Smooth muscle cell (in vitro differentiated cells): ENCODE results near the gene SEC22B. TPM values are rescaled to one million over a fixed set of nuclear protein-coding genes. Genes with fewer than 3 reads are reported as not detected.
"Not testable (repeated sequence)": the region's sequence is repeated elsewhere in the genome, so short reads cannot be mapped to it uniquely, and the experiment has no call there.

Experiments used
- DNase-seq: peaks from one replicate; lab custom pipeline; 2025; ENCODE audit not compliant: unreplicated experiment; lab: John Stamatoyannopoulos, UW
- H2AFZ ChIP-seq: fragments of 200-600 bp; sonication (generic); 2 replicates; pipeline ENCODE4 v1.6.0; 2016; ENCODE audit warnings: antibody characterized with exemption, low read depth, mild to moderate bottlenecking
- H3F3A ChIP-seq: fragments of 200-600 bp; sonication (generic); 2 replicates; pipeline ENCODE4 v1.6.0; 2017; ENCODE audit warnings: antibody characterized with exemption, low read depth
- H3K27ac ChIP-seq: fragments of 200-600 bp; sonication (generic); 2 replicates; pipeline ENCODE4 v1.5.1; 2016; ENCODE audit warnings: low read depth, mild to moderate bottlenecking
- H3K27me3 ChIP-seq: fragments of 200-600 bp; sonication (generic); 2 replicates; pipeline ENCODE4 v1.6.1; 2016; ENCODE audit warnings: low read depth, mild to moderate bottlenecking
- H3K36me3 ChIP-seq: fragments of 200-600 bp; sonication (generic); 2 replicates; pipeline ENCODE4 v1.5.1; 2016; ENCODE audit warnings: low read depth
- H3K4me1 ChIP-seq: fragments of 200-600 bp; sonication (generic); 2 replicates; pipeline ENCODE4 v1.5.1; 2016; ENCODE audit warnings: low read depth
- H3K4me2 ChIP-seq: fragments of 200-600 bp; sonication (generic); 2 replicates; pipeline ENCODE4 v1.6.0; 2016; ENCODE audit warnings: mild to moderate bottlenecking
- H3K4me3 ChIP-seq: fragments of 200-600 bp; sonication (generic); 2 replicates; pipeline ENCODE4 v1.5.1; 2016; ENCODE audit warnings: mild to moderate bottlenecking
- H3K79me2 ChIP-seq: fragments of 200-600 bp; sonication (generic); 2 replicates; pipeline ENCODE4 v1.6.0; 2016; ENCODE audit warnings: low read depth, mild to moderate bottlenecking
- H3K9ac ChIP-seq: fragments of 200-600 bp; sonication (generic); 2 replicates; pipeline ENCODE4 v1.6.0; 2016; ENCODE audit warnings: low read depth
- H3K9me3 ChIP-seq: fragments of 200-600 bp; sonication (generic); replicated peaks from 2 replicates; pipeline ENCODE4 v1.5.1; 2016; ENCODE audit warnings: low read depth
- H4K20me1 ChIP-seq: fragments of 200-600 bp; sonication (generic); 2 replicates; pipeline ENCODE4 v1.6.0; 2016; ENCODE audit warnings: low read depth
- CTCF ChIP-seq: fragments of 200-600 bp; sonication (generic); IDR thresholded peaks from 2 replicates; pipeline ENCODE4 v1.5.1; 2017; ENCODE audit warnings: borderline replicate concordance, mild to moderate bottlenecking, antibody characterized with exemption; ENCODE audit not compliant: insufficient read depth, poor library complexity, severe bottlenecking
- WGBS: methylation state at CpG from one replicate; pipeline ENCODE4 v1.1.7; 2016; ENCODE audit warnings: low lambda C conversion rate; 5-methylcytosine and 5-hydroxymethylcytosine counted together
- polyA plus RNA-seq: library from polyadenylated mRNA; unstranded; fragments of >200 nt; fragmentation: Nextera tagmentation; extraction: Ambion mirVana; gene quantifications from 2 replicates; pipeline ENCODE4 v1.2.1, GENCODE V29; 2016
- total RNA-seq: library from RNA; depleted of rRNA; stranded (reverse); fragments of >200 nt; gene quantifications from 2 replicates; pipeline ENCODE4 v1.2.3, GENCODE V29; 2014

The SEC22B gene
- total RNA-seq (55.0 and 70.7 TPM in 2 replicates), polyA plus RNA-seq (35.9 and 36.4 TPM in 2 replicates)

GRCh38 chr1:120176092-120176855 lies at the start of gene SEC22B:
Gene SEC22B, minus strand, starts transcription at chr1:120176520. Its CDS starts 139 bp downstream, at chr1:120176381.
- peak within 1 kb of the TSS; percentile 88 for H2AFZ ChIP-seq
- peaks cover 14% of the 10 kb centered on the region for H3K4me1 ChIP-seq
- H3K27ac ChIP-seq = peak within 1 kb of the TSS; percentile 88
- DNase-seq = peak; percentile 45
- H3K9ac ChIP-seq = peak within 1 kb of the TSS; percentile 86
- no peaks in the 10 kb centered on the region for H3K9me3 ChIP-seq
- H4K20me1 ChIP-seq = peaks cover 4% of the 10 kb centered on the region
- no peaks in the 10 kb centered on the region for H3K27me3 ChIP-seq
- no peaks in the 10 kb centered on the region for H3K36me3 ChIP-seq
- peaks cover 24% of the 10 kb centered on the region for H3K79me2 ChIP-seq
- peaks cover 16% of the 10 kb centered on the region for H3F3A ChIP-seq
- no peak for TF ChIP-seq CTCF
- H3K4me3 ChIP-seq = peak within 1 kb of the TSS; percentile 73
- peak within 1 kb of the TSS; percentile 91 for H3K4me2 ChIP-seq
- 3% methylated on average over 38 of the region's 39 CpGs for WGBS

GRCh38 chr1:120217933-120218332 lies 41.6 kb upstream of the SEC22B start:
- not testable (repeated sequence) for H3K4me1 ChIP-seq, H3K4me3 ChIP-seq, H2AFZ ChIP-seq, H3K9me3 ChIP-seq, H3K27ac ChIP-seq, H3K4me2 ChIP-seq, DNase-seq, H3F3A ChIP-seq, H3K36me3 ChIP-seq, H3K27me3 ChIP-seq, H4K20me1 ChIP-seq, H3K79me2 ChIP-seq, H3K9ac ChIP-seq
- 97% methylated on average over 2 of the region's 2 CpGs for WGBS

- DNase-seq, H3K9ac ChIP-seq, H3K4me2 ChIP-seq, H3K9me3 ChIP-seq, H3K36me3 ChIP-seq, H3K4me1 ChIP-seq, H3K27ac ChIP-seq, H3K79me2 ChIP-seq, H3K27me3 ChIP-seq, H2AFZ ChIP-seq, H3K4me3 ChIP-seq, H4K20me1 ChIP-seq, H3F3A ChIP-seq: not testable (repeated sequence)
- WGBS = 45% methylated on average over 2 of the region's 3 CpGs
Measured at GRCh38 chr1:120217175-120217929, 41.0 kb upstream of the SEC22B start.

- H2AFZ ChIP-seq, H3K27ac ChIP-seq, H3K27me3 ChIP-seq, H3F3A ChIP-seq, H3K9ac ChIP-seq, H3K4me2 ChIP-seq, H3K36me3 ChIP-seq, H3K4me3 ChIP-seq, H3K4me1 ChIP-seq, H3K79me2 ChIP-seq, DNase-seq, H3K9me3 ChIP-seq, H4K20me1 ChIP-seq: not testable (repeated sequence)
- WGBS = no CpG with 5 or more reads among the region's 2 CpGs
Measured at GRCh38 chr1:120213606-120214005, 37.3 kb upstream of the SEC22B start.

- WGBS = no CpG with 5 or more reads among the region's 6 CpGs
- not testable (repeated sequence) for H3K9ac ChIP-seq, H3F3A ChIP-seq, H4K20me1 ChIP-seq, H3K27ac ChIP-seq, H3K36me3 ChIP-seq, DNase-seq, H3K79me2 ChIP-seq, H3K4me3 ChIP-seq, H3K4me2 ChIP-seq, H3K27me3 ChIP-seq, H2AFZ ChIP-seq, H3K9me3 ChIP-seq, H3K4me1 ChIP-seq
Measured at GRCh38 chr1:120210754-120211153, 34.4 kb upstream of the SEC22B start.

GRCh38 chr1:120196863-120197775 lies 20.8 kb upstream of the SEC22B start:
- not testable (repeated sequence) for H3K9ac ChIP-seq

GRCh38 chr1:120188626-120189025 lies 12.3 kb upstream of the SEC22B start:
- H3K9ac ChIP-seq, H4K20me1 ChIP-seq, H3K27ac ChIP-seq, H3K4me2 ChIP-seq, H3K79me2 ChIP-seq, H2AFZ ChIP-seq, H3K36me3 ChIP-seq, DNase-seq, H3K4me3 ChIP-seq, H3K9me3 ChIP-seq, H3K27me3 ChIP-seq, H3K4me1 ChIP-seq, H3F3A ChIP-seq: not testable (repeated sequence)
- no CpG with 5 or more reads among the region's 3 CpGs for WGBS

More at GRCh38 chr1:120196863-120197775, 20.8 kb upstream of the SEC22B start:
- H3K36me3 ChIP-seq, DNase-seq, H3K9me3 ChIP-seq, H3K27ac ChIP-seq, H4K20me1 ChIP-seq, H2AFZ ChIP-seq, H3K4me1 ChIP-seq, H3F3A ChIP-seq, H3K79me2 ChIP-seq: not testable (repeated sequence)
- Histone ChIP-seq H3K4me3 (peak overlapping the region; percentile 40), H3K27me3 (peaks cover 15% of the 10 kb centered on the region), H3K4me2 (peak overlapping the region; percentile 82)
- WGBS = 7% methylated on average over 42 of the region's 55 CpGs
